BE2C (cell line): ENCODE results near the gene IL1RL2.

ENCODE experiments used
- DNase-seq: peaks from one replicate; pipeline ENCODE4 v3.0.0-alpha.2; 2020
- H3K27me3 ChIP-seq: fragments of 250-450 bp; sonication (Bioruptor Pico); 2 replicates; pipeline ENCODE4 v1.5.1; 2020; ENCODE audit warnings: mild to moderate bottlenecking
- H3K36me3 ChIP-seq: fragments of 250-450 bp; sonication (Bioruptor Pico); 2 replicates; pipeline ENCODE4 v1.5.1; 2020; ENCODE audit warnings: mild to moderate bottlenecking
- H3K4me1 ChIP-seq: fragments of 250-450 bp; sonication (Bioruptor Pico); 2 replicates; pipeline ENCODE4 v1.5.1; 2020
- H3K4me3 ChIP-seq: 2 replicates; pipeline ENCODE4 v1.5.1; 2011; ENCODE audit warnings: low read depth, low read length
- H3K9me3 ChIP-seq: fragments of 250-450 bp; sonication (Bioruptor Pico); 2 replicates; pipeline ENCODE4 v1.5.1; 2020
- CTCF ChIP-seq: IDR thresholded peaks from 2 replicates; pipeline ENCODE4 v1.5.1; 2012; ENCODE audit warnings: mild to moderate bottlenecking, low read depth, low read length

IL1RL2 gene

GRCh38 chr2:102154946-102155702, 31.7 kb upstream of the IL1RL2 start:
- Histone ChIP-seq H3K27me3 (no peaks in the 10 kb centered on the region), H3K4me1 (no peaks in the 10 kb centered on the region), H3K36me3 (no peaks in the 10 kb centered on the region), H3K4me3 (no peak overlapping the region), H3K9me3 (no peaks in the 10 kb centered on the region)
- TF ChIP-seq CTCF, result no peak
- DNase-seq, result no peak

- no peak for DNase-seq
Observed at GRCh38 chr2:102155703-102156515, 30.9 kb upstream of the IL1RL2 start.

GRCh38 chr2:102158011-102158755, 28.6 kb upstream of the IL1RL2 start:
- no peak for DNase-seq
- Histone ChIP-seq H3K9me3 (no peaks in the 10 kb centered on the region), H3K27me3 (no peaks in the 10 kb centered on the region), H3K36me3 (no peaks in the 10 kb centered on the region), H3K4me3 (no peak overlapping the region), H3K4me1 (no peaks in the 10 kb centered on the region)
- no peak for TF ChIP-seq CTCF

More at GRCh38 chr2:102155703-102156515, 30.9 kb upstream of the IL1RL2 start:
- no peaks in the 10 kb centered on the region for H3K4me1 ChIP-seq
- H3K27me3 ChIP-seq, result no peaks in the 10 kb centered on the region
- no peaks in the 10 kb centered on the region for H3K9me3 ChIP-seq
- no peak for TF ChIP-seq CTCF
- no peaks in the 10 kb centered on the region for H3K36me3 ChIP-seq
- no peak overlapping the region for H3K4me3 ChIP-seq

GRCh38 chr2:102159295-102159694, 27.5 kb upstream of the IL1RL2 start:
- Histone ChIP-seq H3K4me3 (no peak overlapping the region), H3K9me3 (no peaks in the 10 kb centered on the region), H3K4me1 (no peaks in the 10 kb centered on the region), H3K36me3 (no peaks in the 10 kb centered on the region), H3K27me3 (no peaks in the 10 kb centered on the region)
- DNase-seq, result no peak
- no peak for TF ChIP-seq CTCF

- no peaks in the 10 kb centered on the region for H3K4me1 ChIP-seq
- no peaks in the 10 kb centered on the region for H3K27me3 ChIP-seq
- no peak overlapping the region for H3K4me3 ChIP-seq
- H3K9me3 ChIP-seq, result no peaks in the 10 kb centered on the region
- TF ChIP-seq CTCF, result peak; percentile 22
- H3K36me3 ChIP-seq, result no peaks in the 10 kb centered on the region
- no peak for DNase-seq
Observed at GRCh38 chr2:102166189-102166845, 20.5 kb upstream of the IL1RL2 start.
